Measurements from ENCODE around the gene SYCE1L.
"Not testable (repeated sequence)": the region's sequence is repeated elsewhere in the genome, so short reads cannot be mapped to it uniquely, and the experiment has no call there.

DNA sequence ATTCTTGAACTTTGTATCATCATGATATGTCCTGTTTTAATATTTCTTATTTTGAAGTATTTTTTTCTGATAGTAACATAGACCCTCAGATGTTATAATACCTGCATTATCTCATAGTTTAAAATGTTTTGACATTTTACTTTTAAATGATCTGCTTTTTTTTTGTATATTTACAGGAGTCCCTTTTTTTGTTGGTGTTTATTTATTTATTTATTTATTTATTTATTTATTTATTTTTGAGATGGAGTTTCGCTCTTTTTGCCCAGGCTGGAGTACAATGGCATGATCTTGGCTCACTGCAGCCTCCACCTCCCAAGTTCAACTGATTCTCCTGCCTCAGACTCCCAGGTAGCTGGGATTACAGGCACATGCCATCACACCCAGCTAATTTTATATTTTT, 12.9 kb upstream of the SYCE1L start:
- TF ChIP-seq, protein P1, sequence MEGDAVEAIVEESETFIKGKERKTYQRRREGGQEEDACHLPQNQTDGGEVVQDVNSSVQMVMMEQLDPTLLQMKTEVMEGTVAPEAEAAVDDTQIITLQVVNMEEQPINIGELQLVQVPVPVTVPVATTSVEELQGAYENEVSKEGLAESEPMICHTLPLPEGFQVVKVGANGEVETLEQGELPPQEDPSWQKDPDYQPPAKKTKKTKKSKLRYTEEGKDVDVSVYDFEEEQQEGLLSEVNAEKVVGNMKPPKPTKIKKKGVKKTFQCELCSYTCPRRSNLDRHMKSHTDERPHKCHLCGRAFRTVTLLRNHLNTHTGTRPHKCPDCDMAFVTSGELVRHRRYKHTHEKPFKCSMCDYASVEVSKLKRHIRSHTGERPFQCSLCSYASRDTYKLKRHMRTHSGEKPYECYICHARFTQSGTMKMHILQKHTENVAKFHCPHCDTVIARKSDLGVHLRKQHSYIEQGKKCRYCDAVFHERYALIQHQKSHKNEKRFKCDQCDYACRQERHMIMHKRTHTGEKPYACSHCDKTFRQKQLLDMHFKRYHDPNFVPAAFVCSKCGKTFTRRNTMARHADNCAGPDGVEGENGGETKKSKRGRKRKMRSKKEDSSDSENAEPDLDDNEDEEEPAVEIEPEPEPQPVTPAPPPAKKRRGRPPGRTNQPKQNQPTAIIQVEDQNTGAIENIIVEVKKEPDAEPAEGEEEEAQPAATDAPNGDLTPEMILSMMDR (conservative IDR thresholded peaks at IDR 0.05; ENCODE audit: low read length) = not testable (repeated sequence)
- not testable (repeated sequence) for TF ChIP-seq EZH2phosphoT487 (IDR thresholded peaks at IDR 0.05; ENCODE audit: borderline replicate concordance)

All from Loucy (cell line).